Heart left ventricle (tissue), 16 donors: ENCODE results near the gene CCDC63. TPM values are rescaled to one million over a fixed set of nuclear protein-coding genes. Genes with fewer than 3 reads are reported as not detected.
A peak's percentile ranks its signal among the peaks of the same experiment; 100 is the strongest.

ENCODE experiments used
- ATAC-seq, 4 donors: fragments of 200-7000 bp; cut with Tn5 transposase; one replicate each; pipeline ENCODE4 v1.9.1; 2020 to 2022; ENCODE audit warnings: moderate library complexity in 4 of 4, mild to moderate bottlenecking in 3 of 4, moderate number of reproducible peaks in 1 of 4
- DNase-seq, 5 donors: peaks; one replicate each; pipeline ENCODE4 v3.0.0-alpha.2; 2020
- H3K27ac ChIP-seq, 12 donors: fragments of 200-600 bp; sonication (generic) in 4 of 12; one replicate each; pipeline versions ENCODE4 v1.5.0 to v1.8.0; 2016 to 2022; ENCODE audit warnings: mild to moderate bottlenecking in 2 of 12
- H3K27me3 ChIP-seq, 9 donors: fragments of 200-600 bp; sonication (generic) in 2 of 9; one replicate each; pipeline versions ENCODE4 v1.5.1 to v1.8.0; 2016 to 2022; ENCODE audit warnings: mild to moderate bottlenecking in 3 of 9
- H3K36me3 ChIP-seq, 9 donors: fragments of 200-600 bp; sonication (generic) in 2 of 9; one replicate each; pipeline versions ENCODE4 v1.5.0 to v1.8.0; 2018 to 2022; ENCODE audit warnings: mild to moderate bottlenecking in 2 of 9
- H3K4me1 ChIP-seq, 12 donors: fragments of 200-600 bp; sonication (generic) in 4 of 12; one replicate each; pipeline versions ENCODE4 v1.5.0 to v1.8.0; 2016 to 2022; ENCODE audit warnings: mild to moderate bottlenecking in 3 of 12
- H3K4me3 ChIP-seq, 12 donors: fragments of 200-600 bp; sonication (generic) in 4 of 12; one replicate each; pipeline versions ENCODE4 v1.5.0 to v1.8.0; 2017 to 2022; ENCODE audit warnings: mild to moderate bottlenecking in 9 of 12, moderate library complexity in 4 of 12
- H3K9me3 ChIP-seq, 12 donors: fragments of 200-600 bp; sonication (generic) in 4 of 12; one replicate each; pipeline versions ENCODE4 v1.5.0 to v1.8.0; 2016 to 2022; ENCODE audit warnings: mild to moderate bottlenecking in 1 of 12
- POLR2A ChIP-seq, 2 donors: fragments of 450-650 bp; IDR thresholded peaks; one replicate each; pipeline ENCODE4 v1.6.1; 2017; ENCODE audit warnings: antibody characterized with exemption in 2 of 2, mild to moderate bottlenecking in 2 of 2, moderate library complexity in 2 of 2
- WGBS, 4 donors: extraction: QIAGEN DNeasy Blood & Tissue Kit in 2 of 4; methylation state at CpG; one replicate each; pipeline versions ENCODE4 v1.1.5 to v1.1.7; 2013 to 2018; 5-methylcytosine and 5-hydroxymethylcytosine counted together
- intact Hi-C, 10 donors: fragments of 100-400 bp; cut with DNase I; formaldehyde crosslinking; loops; one replicate each; pipeline versions ENCODE4 v1.11.1 to v1.14.2; 2022
- polyA plus RNA-seq, 2 donors: library from polyadenylated mRNA; stranded (reverse); fragments of 200-250 nt; gene quantifications; one replicate each; pipeline ENCODE4 v1.2.3, GENCODE V29; 2013
- total RNA-seq, 9 donors: library from RNA; depleted of rRNA in 2 of 9; stranded (reverse); fragments of >200 nt in 2 of 9; fragmentation: NEBNext Ultra II Directional in 3 of 9; extraction: Animal tissue kit (Norgen Biotek cat#: 25700) in 3 of 9; gene quantifications; one replicate each; pipeline versions ENCODE4 v1.1.0 to v1.2.4, GENCODE V29; 2016 to 2023
- TF ChIP-seq, protein P1 (sequence below), 12 donors: fragments of 200-600 bp; sonication (generic) in 4 of 12; IDR thresholded peaks; one replicate each; pipeline versions ENCODE4 v1.5.0 to v1.8.0; 2018 to 2022; ENCODE audit warnings: antibody characterized with exemption in 12 of 12, mild to moderate bottlenecking in 5 of 12
- donor health status: ischemic (EF 13 %, LVEDD 7.1; RV severe dilation, severe dysfunction).
- donor health status: healthy with polysubstance abuse.
- donor health status: DM: no; HTN: yes; CAD: no.
- donor health status: DM: no; HTN: no; CAD: no.
- donor health status: ischemic (EF 25% LVEDD 6.9; RV normal size, moderate dysfunction).
- donor health status: ischemic (EF 25% LVEDD 5.7; RV mildly dilated, moderate dysfunction).
- donor health status: healthy.
- donor health status: DM: yes; HTN: yes; CAD: no.
- donor health status: ischemic (EF 35%, LVEDD 5.7; RV mildly dilated, moderate dysfunction).
- donor health status: nonischemic (EF 11% LVEDD 7.7; RV severe dilation, severe dysfunction).
- donor health status: DM: yes; HTN: yes; CAD: no.
- donor health status: PGD.
- donor health status: ischemic (EF 29% LVEDD 5.4; RV normal size, mild dysfunction).
- donor health status: nonischemic (EF 23%, LVEDD 6.1; RV moderate dilation, normal function).

CCDC63 gene
- total and polyA plus RNA-seq, 11 donors = not detected

DNA sequence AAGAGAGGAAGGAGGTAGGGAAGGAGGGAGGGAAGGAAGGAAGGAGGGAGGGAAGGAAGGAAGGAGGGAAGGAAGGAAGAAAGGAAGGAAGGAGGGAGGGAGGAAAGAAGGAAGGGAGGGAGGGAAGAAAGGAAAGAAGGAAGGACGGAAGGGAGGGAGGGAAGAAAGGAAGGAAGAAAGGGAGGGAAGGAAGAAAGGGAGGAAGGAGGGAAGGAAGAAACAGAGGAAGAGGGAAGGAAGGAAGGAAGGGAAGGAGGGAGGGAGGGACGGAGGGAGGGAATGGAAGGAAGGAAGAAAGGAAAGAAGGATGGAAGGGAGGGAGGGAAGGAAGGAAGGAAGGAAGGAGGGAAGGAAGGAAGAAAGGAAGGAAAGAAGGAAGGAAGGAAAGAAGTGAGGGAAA, 22.4 kb upstream of the CCDC63 start:
- no peak for DNase-seq
- ATAC-seq = no peak
- intact Hi-C loops = loop anchor here in 7 of 10 donors (10.0 kb wide), 7 partner anchors 90 to 370 kb away; partner anchors contain the start of genes TCTN1 (in 4 of the 7) and ARPC3 (in 1 of the 7)
- 70 to 75% (median 71%) methylated on average over 2 of the region's 2 CpGs for WGBS, 4 donors
- Histone ChIP-seq H3K27me3 (no peaks in the 10 kb centered on the region), H3K27ac (no peak overlapping the region), H3K4me1 (peaks cover 0 to 11% (median under 1%) of the 10 kb centered on the region in 12 donors), H3K36me3 (no peaks in the 10 kb centered on the region), H3K9me3 (no peaks in the 10 kb centered on the region), H3K4me3 (no peak overlapping the region)
- TF ChIP-seq, protein P1, sequence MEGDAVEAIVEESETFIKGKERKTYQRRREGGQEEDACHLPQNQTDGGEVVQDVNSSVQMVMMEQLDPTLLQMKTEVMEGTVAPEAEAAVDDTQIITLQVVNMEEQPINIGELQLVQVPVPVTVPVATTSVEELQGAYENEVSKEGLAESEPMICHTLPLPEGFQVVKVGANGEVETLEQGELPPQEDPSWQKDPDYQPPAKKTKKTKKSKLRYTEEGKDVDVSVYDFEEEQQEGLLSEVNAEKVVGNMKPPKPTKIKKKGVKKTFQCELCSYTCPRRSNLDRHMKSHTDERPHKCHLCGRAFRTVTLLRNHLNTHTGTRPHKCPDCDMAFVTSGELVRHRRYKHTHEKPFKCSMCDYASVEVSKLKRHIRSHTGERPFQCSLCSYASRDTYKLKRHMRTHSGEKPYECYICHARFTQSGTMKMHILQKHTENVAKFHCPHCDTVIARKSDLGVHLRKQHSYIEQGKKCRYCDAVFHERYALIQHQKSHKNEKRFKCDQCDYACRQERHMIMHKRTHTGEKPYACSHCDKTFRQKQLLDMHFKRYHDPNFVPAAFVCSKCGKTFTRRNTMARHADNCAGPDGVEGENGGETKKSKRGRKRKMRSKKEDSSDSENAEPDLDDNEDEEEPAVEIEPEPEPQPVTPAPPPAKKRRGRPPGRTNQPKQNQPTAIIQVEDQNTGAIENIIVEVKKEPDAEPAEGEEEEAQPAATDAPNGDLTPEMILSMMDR (IDR thresholded peaks at IDR 0.05) = no peak
- no peak for TF ChIP-seq POLR2A (IDR thresholded peaks at IDR 0.05)

DNA sequence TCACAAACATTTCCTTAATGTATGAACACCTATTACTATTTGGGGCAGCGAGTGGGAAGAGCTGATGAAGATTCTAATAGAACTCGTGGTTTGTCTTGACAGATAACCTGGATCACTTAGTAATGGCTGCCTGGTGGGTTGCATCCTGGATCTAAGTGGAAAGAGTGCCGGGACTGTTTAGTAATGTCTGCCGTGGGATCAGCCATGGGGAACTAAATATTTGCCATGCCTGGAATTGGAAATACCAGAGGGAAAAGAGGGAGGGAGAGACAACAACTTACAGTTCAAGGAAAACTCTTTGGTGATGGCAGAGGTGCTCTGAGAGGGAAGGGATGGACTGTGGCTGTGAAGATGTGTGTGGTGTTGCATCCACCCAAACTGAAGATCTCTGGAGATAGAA, 21.3 kb upstream of the CCDC63 start:
- Histone ChIP-seq H3K9me3 (no peaks in the 10 kb centered on the region), H3K36me3 (no peaks in the 10 kb centered on the region), H3K4me3 (no peak overlapping the region), H3K27ac (no peak overlapping the region), H3K27me3 (no peaks in the 10 kb centered on the region), H3K4me1 (peaks cover 0 to 13% (median under 1%) of the 10 kb centered on the region in 12 donors)
- DNase-seq (no peak), ATAC-seq (no peak)
- TF ChIP-seq, protein P1 (IDR thresholded peaks at IDR 0.05) = no peak
- no peak for TF ChIP-seq POLR2A (IDR thresholded peaks at IDR 0.05)
- 86 to 88% (median 86%) methylated on average over 4 of the region's 4 CpGs for WGBS, 4 donors
- intact Hi-C loops = loop anchor here in 9 of 10 donors (5.0 to 10.0 kb wide), 14 partner anchors 62 to 373 kb away; partner anchors contain the start of genes ARPC3 (in 4 of the 9), TCTN1 (in 4 of the 9) and PPP1CC (in 2 of the 9)

- ATAC-seq (peak; percentile 70 to 97 (median 95)), DNase-seq (peak; percentile 81 to 92 (median 84))
- Histone ChIP-seq H3K27me3 (no peaks in the 10 kb centered on the region), H3K9me3 (no peaks in the 10 kb centered on the region), H3K36me3 (no peaks in the 10 kb centered on the region), H3K4me1 (peaks cover 0 to 13% (median under 1%) of the 10 kb centered on the region in 12 donors), H3K4me3 (peak overlapping the region in 9 of 12 donors; percentile 13 to 47 (median 28)), H3K27ac (no peak overlapping the region)
- WGBS, 4 donors = 31 to 50% (median 41%) methylated on average over 11 to 14 of the region's 14 CpGs
- intact Hi-C loops = loop anchor here in 9 of 10 donors (1.0 to 10.0 kb wide), 17 partner anchors 61 to 374 kb away; partner anchors contain the start of genes ARPC3 (in 4 of the 9), TCTN1 (in 4 of the 9) and PPP1CC (in 2 of the 9)
- TF ChIP-seq POLR2A (IDR thresholded peaks at IDR 0.05) = no peak
- TF ChIP-seq, protein P1 (IDR thresholded peaks at IDR 0.05) = peak; percentile 67 to 86 (median 80)
Measured at GRCh38 chr12:110826592-110827200, 20.1 kb upstream of the CCDC63 start.

GRCh38 chr12:110829308-110829707, 17.5 kb upstream of the CCDC63 start:
- H3K9me3 ChIP-seq = no peaks in the 10 kb centered on the region
- no peak overlapping the region for H3K27ac ChIP-seq
- ATAC-seq (peak in 1 of 4 donors; percentile 52), DNase-seq (no peak)
- no peak overlapping the region for H3K4me3 ChIP-seq
- H3K4me1 ChIP-seq = peaks cover 0 to 13% (median under 1%) of the 10 kb centered on the region in 12 donors
- no peaks in the 10 kb centered on the region for H3K36me3 ChIP-seq
- H3K27me3 ChIP-seq = no peaks in the 10 kb centered on the region
- TF ChIP-seq, protein P1 (IDR thresholded peaks at IDR 0.05) = no peak
- no peak for TF ChIP-seq POLR2A (IDR thresholded peaks at IDR 0.05)
- intact Hi-C loops = loop anchor here in 9 of 10 donors (5.0 to 10.0 kb wide), 14 partner anchors 58 to 377 kb away; partner anchors contain the start of genes ARPC3 (in 4 of the 9), TCTN1 (in 4 of the 9) and PPP1CC (in 2 of the 9)
- 57 to 74% (median 68%) methylated on average over 10 of the region's 10 CpGs for WGBS, 4 donors
